HG03045 (cell line): ENCODE results near the gene MAPK6.
A peak's percentile ranks its signal among the peaks of the same experiment; 100 is the strongest.

Source experiments
- ATAC-seq: cut with Tn5 transposase; IDR thresholded peaks from one replicate; pipeline ENCODE4 v1.9.1; 2021; ENCODE audit warnings: mild to moderate bottlenecking, moderate library complexity; ENCODE audit not compliant: unreplicated experiment

MAPK6 gene

DNA sequence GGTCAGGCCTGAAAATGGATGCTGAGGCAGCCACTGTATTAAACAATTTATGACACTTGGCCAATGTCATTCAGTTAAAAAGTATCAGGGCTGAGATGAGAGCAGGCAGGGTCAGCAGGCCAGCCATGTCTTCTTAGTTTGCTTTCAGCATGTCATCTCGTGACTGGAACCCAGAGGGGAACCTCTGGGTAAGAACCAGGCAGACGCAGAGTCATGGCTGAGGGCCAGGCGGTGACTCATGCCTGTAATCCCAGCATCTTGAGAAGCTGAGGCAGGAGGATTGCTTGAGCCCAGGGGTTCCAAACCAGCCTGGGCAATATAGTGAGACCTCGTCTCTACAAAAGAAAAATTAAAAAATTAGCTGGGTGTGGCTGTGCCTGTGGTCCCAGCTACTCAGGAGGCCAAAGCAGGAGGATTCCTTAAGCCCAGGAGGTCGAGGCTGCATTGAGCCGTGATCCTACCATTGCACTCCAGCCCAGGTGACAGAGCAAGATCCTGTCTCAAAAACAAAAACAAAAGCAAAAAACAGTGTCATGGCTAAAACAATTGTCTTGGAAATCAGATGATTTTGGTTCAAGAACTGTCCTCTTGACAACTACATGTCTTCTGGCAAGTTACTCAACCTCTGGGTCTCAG lies 81.9 kb downstream of the MAPK6 start:
- ATAC-seq = no peak

- no peak for ATAC-seq
Measured at GRCh38 chr15:52101542-52102323, 82.7 kb downstream of the MAPK6 start.

- no peak for ATAC-seq
Measured at GRCh38 chr15:52102463-52102862, 83.4 kb downstream of the MAPK6 start.

DNA sequence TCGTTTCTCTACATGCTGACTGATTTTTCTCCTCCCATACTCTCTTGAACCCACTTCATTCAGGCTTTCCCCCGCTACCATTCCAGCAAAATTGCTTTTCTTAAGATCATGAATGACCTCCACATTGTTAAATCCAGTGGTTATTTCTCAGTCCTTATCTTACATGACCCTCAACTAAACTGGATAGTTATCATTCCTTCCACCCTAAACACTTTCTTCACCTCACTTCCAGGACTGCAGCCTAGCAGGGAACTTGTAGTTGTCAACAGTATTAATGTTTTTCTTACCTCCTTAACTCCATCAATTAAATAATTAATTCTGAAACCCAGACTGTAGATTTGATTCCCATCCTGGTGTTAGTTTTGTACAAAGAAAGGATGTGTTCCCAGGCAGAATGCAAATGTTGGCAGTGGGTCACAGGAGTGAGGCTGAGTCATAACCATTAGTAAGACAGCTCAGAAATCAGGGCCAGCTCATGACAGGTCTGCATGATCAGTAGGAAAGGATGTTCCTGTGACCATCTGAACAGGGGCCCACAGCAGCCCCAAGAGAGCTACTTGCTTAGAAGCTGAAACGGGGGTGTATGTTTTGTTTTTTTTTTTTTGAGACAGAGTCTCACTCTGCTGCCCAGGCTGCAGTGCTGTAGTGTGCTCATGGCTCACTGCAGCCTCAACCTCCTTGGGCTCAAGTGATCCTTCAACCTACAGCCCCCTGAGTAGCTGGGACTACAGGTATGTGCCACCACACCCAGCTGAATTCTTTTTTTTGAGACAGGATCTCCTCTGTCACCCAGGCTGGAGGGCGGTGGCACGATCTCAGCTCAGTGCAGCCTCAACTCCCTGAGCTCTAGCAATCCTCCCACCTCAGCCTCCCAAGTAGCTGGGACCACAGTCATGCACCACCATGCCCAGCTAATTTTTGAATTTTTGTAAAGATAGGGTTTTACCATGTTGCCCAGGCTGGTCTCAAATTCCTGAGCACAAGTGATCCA lies 84.5 kb downstream of the MAPK6 start:
- peak; percentile 57 for ATAC-seq

DNA sequence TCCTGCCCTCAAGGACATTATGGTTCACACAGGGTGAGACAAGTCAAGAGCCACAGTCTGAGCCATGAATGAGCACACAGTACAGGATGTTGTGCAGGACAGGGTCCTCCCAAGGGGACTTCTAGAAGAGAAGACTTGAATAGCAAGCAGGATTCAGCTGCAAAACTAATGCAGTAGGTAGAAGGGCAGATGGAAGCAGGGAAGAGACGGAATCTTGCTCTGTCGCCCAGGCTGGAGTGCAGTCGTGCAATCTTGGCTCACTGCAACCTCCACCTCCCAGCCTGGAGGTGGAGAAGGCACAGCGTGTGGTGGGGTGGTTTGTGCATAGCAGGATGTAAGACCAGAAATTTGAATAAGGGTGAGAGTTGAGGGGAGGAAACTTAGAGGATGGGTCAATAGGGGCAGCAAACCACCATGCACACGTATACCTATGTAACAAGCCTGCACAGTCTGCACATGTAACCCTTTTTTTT lies 85.5 kb downstream of the MAPK6 start:
- ATAC-seq = no peak

GRCh38 chr15:52105846-52106245 lies 86.8 kb downstream of the MAPK6 start:
- ATAC-seq = no peak

DNA sequence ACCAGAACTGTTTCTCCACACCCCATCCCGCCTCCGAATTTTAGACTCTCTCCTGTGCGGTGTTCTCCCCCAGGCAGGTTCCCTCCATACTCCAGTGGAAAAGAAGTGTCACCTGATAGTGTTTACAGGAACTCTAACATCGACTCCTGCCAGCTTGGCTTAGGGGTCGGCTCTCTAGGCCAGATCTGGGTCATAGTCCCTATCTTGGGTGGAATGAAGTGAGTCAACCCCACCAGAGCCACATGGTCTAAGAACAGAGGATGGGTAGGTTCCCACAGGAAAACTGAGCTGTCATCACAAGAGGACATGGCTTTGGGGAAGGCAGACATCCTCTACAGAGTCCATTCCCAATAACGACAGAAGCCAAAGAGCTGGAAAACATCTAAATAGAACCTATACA lies 87.6 kb downstream of the MAPK6 start:
- ATAC-seq = no peak

DNA sequence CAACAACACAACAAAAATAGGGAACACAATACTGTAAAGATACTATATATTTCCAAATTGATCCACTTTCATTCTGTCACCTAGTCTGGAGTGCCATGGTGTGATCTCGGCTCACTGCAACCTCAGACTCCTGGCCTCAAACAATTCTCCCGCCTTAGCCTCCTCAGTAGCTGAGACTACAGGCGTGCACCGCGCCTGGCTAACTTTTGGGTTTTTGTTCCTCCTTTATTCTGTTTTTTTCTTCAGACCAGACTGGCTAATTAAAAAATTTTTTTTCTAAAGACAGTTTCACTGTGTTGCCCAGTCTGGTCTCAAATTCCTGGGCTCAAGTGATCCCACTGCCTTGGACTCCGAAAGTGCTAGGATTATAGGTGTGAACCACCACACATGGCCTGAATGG lies 88.2 kb downstream of the MAPK6 start:
- ATAC-seq = no peak

DNA sequence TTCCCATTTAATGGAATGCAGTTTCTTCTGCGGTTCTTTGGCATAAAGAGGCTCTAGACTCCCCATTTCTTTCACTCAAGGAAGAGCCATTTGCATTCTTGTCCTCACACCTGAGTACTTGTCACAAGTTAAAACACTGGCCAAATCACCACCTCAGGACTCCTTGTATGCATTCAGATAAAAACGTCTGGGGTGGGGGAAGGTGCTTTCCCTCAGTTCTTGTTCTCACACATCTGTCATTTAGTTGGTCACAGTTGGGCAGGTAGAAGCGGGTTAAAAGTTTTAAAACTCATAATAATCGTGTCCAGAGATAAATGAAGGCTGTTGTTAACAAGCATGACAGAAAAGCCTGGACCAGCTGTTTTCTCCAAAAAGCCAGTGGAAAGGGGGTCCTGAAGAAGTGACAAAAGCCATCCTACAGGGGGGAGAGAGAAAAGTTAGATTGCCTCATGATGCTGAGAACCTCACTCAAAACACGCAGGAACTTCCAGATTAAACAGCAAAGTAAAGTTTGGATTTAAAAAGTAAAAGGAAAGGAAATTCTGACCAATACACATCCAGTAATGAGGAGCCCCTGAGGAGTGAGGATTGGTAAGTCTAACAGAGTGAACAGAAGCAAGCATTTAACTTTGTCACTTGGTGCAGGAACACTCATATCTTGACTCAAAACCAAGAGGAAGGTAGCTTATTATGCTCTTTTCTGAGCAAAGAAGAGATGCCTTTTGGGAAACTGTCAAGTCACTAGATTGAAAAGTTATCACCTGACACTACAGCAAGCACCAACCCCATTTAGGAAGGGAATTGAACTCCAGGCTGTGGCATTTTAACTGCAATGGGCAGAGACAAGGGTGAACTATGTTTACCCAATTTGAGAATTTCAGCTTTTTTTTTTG lies 90.8 kb downstream of the MAPK6 start:
- peak; percentile 36 for ATAC-seq

- ATAC-seq = no peak
Measured at GRCh38 chr15:52111517-52112202, 92.6 kb downstream of the MAPK6 start.

DNA sequence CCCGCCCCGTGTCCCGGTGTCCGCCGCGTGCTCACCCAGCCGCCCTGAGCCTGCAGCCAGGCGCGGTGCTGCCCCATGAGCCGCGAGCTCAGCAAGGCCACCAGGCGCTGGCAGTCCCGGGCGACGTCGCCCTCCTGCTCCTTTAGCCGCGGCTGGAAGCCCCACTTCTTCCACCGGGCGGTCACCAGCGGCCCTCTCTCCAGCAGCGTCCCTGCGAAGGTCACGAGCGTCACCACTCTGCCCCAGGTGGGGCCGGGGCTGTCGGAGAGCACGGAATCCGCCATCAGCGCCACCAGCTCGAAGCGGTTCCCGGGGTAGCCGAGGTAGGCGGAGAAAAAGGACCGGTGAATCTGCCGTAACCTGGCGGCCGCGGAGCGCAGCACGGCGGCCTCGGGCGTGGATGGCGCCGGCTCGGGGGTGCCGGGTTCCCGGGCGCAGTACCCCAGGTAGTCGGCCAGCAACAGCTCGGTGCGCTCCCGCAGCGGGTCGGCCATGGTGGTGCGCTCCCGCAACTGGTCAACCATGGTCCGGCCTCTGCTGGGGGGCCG lies 93.3 kb downstream of the MAPK6 start:
- ATAC-seq = no peak

DNA sequence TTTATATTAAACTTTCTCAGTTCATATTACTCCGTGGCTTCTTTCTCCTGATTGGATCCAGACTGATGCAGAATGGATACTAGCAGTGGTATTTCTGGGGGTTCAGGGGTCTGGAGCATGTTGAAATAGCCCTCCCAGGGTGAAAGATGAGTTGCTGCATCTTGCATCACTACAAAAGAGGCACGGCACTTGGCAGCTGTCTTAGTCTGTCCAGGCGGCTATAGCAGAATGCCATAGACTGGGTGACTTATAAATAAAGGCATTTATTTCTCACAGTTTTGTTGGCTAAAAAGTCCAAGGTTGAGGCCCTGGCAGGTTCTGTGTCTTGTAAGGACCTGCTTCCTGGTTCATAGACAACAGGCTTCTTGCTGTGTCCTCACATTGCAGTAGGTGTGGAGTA lies 94.2 kb downstream of the MAPK6 start:
- no peak for ATAC-seq

GRCh38 chr15:52113708-52114107 lies 94.7 kb downstream of the MAPK6 start:
- ATAC-seq = no peak

- no peak for ATAC-seq
Measured at GRCh38 chr15:52114261-52115055, 95.4 kb downstream of the MAPK6 start.

DNA sequence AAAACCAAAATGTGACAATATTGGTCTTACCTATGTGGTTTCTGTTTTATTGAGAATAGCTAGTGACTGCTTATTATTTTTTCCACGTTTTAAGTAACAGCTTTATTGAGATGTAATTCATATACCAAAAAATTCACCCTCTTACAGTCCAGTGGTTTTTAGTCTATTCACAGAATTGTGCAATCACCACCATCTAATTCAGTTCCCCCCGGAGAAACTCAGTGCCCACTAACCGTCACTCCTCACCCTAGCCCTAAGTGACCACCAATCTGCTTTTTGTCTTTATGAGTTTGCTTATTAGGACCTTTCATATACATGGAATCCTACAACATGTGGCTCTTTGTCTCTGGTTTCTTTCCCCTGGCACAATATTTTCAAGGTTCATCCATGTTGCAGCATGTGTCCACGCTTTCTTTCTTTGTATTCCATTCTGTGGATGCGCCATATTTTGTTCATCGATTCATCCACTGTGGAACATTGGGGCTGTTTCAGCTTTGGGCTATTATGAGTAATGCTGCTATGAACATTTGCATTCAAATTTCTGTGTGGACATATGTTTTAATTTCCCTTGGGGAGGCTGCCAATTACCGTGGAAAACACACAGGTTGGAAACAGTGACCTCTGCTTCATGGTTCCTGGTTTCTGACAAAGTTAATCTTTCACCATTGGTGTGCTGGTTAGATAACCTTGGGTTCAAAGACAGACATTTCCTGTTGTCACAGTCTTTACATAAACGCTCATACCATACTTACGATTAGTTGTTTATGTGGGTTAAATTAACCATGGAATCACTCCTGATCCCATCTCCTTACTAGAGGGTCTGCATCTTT lies 96.8 kb downstream of the MAPK6 start:
- ATAC-seq = no peak
